Ovary (tissue), 3 donors: ENCODE data around the gene TCF12.

Experiments used
- EP300 ChIP-seq: sonication (generic); formaldehyde crosslinking; IDR thresholded peaks from one replicate; pipeline ENCODE4 v1.6.1; 2017; ENCODE audit warnings: antibody characterized with exemption
- POLR2A ChIP-seq: fragments of 450-650 bp; IDR thresholded peaks from one replicate; pipeline ENCODE4 v1.6.1; 2017; ENCODE audit warnings: antibody characterized with exemption, mild to moderate bottlenecking, moderate library complexity
- TF ChIP-seq, protein P1 (sequence below), 3 donors: fragments of 450-650 bp in 2 of 3; fragments of 200-600 bp in 1 of 3; IDR thresholded peaks; one replicate each; pipeline versions ENCODE4 v1.5.1 to v1.8.0; 2016 to 2022; ENCODE audit warnings: antibody characterized with exemption in 3 of 3, mild to moderate bottlenecking in 1 of 3
- donor health status: DM: no; HTN: no; CAD: no.

DNA sequence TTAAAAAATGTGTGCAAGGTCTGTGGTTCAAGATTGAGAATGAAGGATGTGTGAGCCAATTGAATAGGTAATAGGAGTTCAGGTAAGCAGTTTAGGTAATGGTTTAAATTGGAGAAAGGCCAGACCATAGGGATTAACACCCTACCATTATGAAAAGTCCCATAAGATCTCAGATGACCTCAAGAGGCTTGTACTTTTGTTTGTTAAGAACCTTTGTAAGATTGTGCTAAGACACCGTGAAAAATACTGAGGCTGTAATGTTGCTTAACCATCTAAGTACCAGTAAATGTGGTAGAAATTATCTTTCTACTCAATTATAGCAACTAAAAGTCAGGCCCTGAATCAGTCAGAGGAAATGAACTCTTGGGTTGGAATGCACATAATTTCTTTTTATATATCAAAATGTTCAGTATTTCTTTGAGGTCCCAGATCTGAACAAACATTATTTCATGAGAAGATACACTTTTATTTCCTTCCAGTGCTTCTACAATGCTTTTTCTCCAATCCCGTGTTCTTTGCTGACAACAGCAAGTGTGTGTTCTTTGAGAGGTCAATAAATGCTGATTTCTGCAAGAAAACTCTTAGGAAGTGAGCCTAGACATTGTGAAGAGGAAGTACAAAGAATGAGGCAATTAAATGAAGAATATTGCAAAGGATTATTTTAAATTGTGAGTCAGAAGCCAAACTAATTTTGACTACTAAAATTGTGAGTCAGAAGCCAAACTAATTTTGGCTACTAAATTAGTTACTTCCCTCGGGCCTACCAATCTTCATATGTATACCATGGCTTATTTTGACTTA lies 66.4 kb downstream of the TCF12 start:
- TF ChIP-seq POLR2A (no peak), EP300 (no peak)
- TF ChIP-seq, protein P1, sequence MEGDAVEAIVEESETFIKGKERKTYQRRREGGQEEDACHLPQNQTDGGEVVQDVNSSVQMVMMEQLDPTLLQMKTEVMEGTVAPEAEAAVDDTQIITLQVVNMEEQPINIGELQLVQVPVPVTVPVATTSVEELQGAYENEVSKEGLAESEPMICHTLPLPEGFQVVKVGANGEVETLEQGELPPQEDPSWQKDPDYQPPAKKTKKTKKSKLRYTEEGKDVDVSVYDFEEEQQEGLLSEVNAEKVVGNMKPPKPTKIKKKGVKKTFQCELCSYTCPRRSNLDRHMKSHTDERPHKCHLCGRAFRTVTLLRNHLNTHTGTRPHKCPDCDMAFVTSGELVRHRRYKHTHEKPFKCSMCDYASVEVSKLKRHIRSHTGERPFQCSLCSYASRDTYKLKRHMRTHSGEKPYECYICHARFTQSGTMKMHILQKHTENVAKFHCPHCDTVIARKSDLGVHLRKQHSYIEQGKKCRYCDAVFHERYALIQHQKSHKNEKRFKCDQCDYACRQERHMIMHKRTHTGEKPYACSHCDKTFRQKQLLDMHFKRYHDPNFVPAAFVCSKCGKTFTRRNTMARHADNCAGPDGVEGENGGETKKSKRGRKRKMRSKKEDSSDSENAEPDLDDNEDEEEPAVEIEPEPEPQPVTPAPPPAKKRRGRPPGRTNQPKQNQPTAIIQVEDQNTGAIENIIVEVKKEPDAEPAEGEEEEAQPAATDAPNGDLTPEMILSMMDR (IDR thresholded peaks at IDR 0.05), result no peak
